ENCODE results near the gene RHBDF1. TPM values are rescaled to one million over a fixed set of nuclear protein-coding genes. Genes with fewer than 3 reads are reported as not detected.

The RHBDF1 gene
- total and polyA plus RNA-seq, 2 of the 13 experiments (the other 11 are each of a cell fraction or from before 2014, with no cell fraction given) = 5.4 to 26.9 TPM

DNA sequence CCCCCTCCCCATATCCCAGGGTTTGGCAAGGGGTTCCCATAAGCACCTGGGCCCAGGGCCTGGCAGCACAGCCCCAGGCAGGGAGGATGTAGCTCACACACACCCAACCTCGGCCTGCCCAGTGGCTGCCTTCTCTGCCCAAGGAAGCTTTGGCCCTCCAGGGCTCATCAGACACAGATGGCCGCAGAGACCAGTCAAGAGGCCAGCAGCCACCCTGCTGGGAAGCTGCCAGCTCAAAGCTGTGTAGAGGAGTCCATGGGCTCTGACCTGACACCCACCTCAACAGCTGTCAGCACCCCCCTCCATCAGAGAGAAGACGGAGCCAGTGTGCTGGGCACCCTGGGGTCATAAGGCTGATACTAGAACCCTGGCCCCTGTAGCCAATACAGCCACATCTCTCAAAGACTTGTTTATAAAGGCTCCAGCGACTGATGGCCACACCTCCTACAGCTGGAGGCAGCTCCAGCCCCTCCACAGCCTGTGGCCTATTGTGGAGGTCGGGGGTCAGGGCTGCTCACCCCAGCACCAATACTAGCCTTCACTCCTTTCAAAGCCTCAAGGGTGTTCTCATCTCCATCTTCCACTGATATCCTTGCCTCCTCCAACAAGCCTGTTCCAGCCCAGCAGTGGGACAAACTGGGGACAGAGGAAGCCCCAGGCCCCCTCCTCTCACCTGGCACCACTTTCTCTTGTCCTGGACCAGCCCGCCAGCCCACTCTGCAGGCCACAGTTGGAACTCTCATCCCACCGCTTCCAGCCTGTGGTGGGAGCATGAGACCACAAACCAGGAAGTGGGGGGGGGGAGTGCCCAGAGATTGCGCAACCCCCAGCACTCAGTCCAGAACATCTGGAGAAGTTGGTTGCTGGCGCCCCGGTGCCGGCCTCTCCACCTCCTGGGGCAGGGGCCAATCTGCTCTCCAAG is 3.4 kb upstream of the RHBDF1 start (continued):
- TF ChIP-seq NFKB2 (CRISPR knock-in tag; IDR thresholded peaks at IDR 0.05; ENCODE audit: borderline replicate concordance) = no peak
- TF ChIP-seq PHB2 (IDR thresholded peaks at IDR 0.05; ENCODE audit: partially characterized antibody) = no peak
- no peak for TF ChIP-seq ZNF30 (CRISPR knock-in tag; IDR thresholded peaks at IDR 0.05)
- TF ChIP-seq MED1 (CRISPR knock-in tag; IDR thresholded peaks at IDR 0.05) = 0 out of 2 replicates have a peak, but pooled peaks have one; percentile 18
- no peak for TF ChIP-seq FOXK1 (CRISPR knock-in tag; IDR thresholded peaks at IDR 0.05; ENCODE audit: borderline replicate concordance, low read depth)
- TF ChIP-seq, protein P1, sequence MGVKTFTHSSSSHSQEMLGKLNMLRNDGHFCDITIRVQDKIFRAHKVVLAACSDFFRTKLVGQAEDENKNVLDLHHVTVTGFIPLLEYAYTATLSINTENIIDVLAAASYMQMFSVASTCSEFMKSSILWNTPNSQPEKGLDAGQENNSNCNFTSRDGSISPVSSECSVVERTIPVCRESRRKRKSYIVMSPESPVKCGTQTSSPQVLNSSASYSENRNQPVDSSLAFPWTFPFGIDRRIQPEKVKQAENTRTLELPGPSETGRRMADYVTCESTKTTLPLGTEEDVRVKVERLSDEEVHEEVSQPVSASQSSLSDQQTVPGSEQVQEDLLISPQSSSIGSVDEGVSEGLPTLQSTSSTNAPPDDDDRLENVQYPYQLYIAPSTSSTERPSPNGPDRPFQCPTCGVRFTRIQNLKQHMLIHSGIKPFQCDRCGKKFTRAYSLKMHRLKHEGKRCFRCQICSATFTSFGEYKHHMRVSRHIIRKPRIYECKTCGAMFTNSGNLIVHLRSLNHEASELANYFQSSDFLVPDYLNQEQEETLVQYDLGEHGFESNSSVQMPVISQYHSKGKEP (CRISPR knock-in tag; IDR thresholded peaks at IDR 0.05) = no peak
- TF ChIP-seq ZNF230 (CRISPR knock-in tag; IDR thresholded peaks at IDR 0.05) = no peak
- TF ChIP-seq ZNF430 (CRISPR knock-in tag; IDR thresholded peaks at IDR 0.05) = peak; percentile 32; the same call in 1 of the 2 replicates
- TF ChIP-seq FOSL2 (CRISPR knock-in tag; IDR thresholded peaks at IDR 0.05) = peak; percentile 44
- no peak for TF ChIP-seq MXD4 (CRISPR knock-in tag; IDR thresholded peaks at IDR 0.05)
- TF ChIP-seq GPN1 (CRISPR knock-in tag; IDR thresholded peaks at IDR 0.05; ENCODE audit: borderline replicate concordance) = no peak
- TF ChIP-seq ZNF678 (CRISPR knock-in tag; IDR thresholded peaks at IDR 0.05) = no peak
- no peak for TF ChIP-seq RFX1 (IDR thresholded peaks at IDR 0.05)
- no peak for TF ChIP-seq ZNF598 (CRISPR knock-in tag; IDR thresholded peaks at IDR 0.05; ENCODE audit: borderline replicate concordance)
- TF ChIP-seq, protein P2, sequence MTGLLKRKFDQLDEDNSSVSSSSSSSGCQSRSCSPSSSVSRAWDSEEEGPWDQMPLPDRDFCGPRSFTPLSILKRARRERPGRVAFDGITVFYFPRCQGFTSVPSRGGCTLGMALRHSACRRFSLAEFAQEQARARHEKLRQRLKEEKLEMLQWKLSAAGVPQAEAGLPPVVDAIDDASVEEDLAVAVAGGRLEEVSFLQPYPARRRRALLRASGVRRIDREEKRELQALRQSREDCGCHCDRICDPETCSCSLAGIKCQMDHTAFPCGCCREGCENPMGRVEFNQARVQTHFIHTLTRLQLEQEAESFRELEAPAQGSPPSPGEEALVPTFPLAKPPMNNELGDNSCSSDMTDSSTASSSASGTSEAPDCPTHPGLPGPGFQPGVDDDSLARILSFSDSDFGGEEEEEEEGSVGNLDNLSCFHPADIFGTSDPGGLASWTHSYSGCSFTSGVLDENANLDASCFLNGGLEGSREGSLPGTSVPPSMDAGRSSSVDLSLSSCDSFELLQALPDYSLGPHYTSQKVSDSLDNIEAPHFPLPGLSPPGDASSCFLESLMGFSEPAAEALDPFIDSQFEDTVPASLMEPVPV (CRISPR knock-in tag; IDR thresholded peaks at IDR 0.05) = 0 out of 2 replicates have a peak, but pooled peaks have one; percentile 38
- TF ChIP-seq NFIC (IDR thresholded peaks at IDR 0.05; ENCODE audit: low read length) = no peak
- TF ChIP-seq, protein P3, sequence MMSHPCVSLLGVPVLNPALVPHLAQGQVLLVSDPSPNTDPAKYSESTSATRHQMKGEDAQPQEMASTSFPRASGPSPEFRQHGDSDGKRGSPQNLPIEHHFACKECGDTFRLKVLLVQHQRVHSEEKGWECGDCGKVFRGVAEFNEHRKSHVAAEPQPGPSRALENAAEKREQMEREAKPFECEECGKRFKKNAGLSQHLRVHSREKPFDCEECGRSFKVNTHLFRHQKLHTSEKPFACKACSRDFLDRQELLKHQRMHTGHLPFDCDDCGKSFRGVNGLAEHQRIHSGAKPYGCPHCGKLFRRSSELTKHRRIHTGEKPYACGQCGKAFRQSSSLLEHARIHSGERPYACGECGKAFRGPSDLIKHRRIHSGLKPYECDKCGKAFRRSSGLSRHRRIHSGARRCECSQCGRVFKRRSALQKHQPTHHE (CRISPR knock-in tag; IDR thresholded peaks at IDR 0.05; ENCODE audit: borderline replicate concordance) = no peak
- TF ChIP-seq, protein P4, sequence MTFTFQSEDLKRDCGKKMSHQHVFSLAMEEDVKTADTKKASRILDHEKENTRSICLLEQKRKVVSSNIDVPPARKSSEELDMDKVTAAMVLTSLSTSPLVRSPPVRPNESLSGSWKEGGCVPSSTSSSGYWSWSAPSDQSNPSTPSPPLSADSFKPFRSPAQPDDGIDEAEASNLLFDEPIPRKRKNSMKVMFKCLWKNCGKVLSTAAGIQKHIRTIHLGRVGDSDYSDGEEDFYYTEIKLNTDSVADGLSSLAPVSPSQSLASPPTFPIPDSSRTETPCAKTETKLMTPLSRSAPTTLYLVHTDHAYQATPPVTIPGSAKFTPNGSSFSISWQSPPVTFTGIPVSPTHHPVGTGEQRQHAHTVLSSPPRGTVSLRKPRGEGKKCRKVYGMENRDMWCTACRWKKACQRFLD (CRISPR knock-in tag; IDR thresholded peaks at IDR 0.05; ENCODE audit: borderline replicate concordance) = 0 out of 2 replicates have a peak, but pooled peaks have one; percentile 47
- no peak for TF ChIP-seq MAZ (IDR thresholded peaks at IDR 0.05; ENCODE audit: borderline replicate concordance, low read depth, low read length)
- TF ChIP-seq MAZ (CRISPR knock-in tag; IDR thresholded peaks at IDR 0.05; ENCODE audit: low read depth) = peak; percentile 53; the same call in 1 of the 2 replicates
- no peak for TF ChIP-seq ZNF326 (CRISPR knock-in tag; IDR thresholded peaks at IDR 0.05; ENCODE audit: borderline replicate concordance)
- TF ChIP-seq, protein P5, sequence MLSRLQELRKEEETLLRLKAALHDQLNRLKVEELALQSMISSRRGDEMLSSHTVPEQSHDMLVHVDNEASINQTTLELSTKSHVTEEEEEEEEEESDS (CRISPR knock-in tag; IDR thresholded peaks at IDR 0.05; ENCODE audit: borderline replicate concordance) = no peak

Measured in HepG2 (cell line).